Measurements from ENCODE around the gene MUSTN1. TPM values are rescaled to one million over a fixed set of nuclear protein-coding genes. Genes with fewer than 3 reads are reported as not detected.
A peak's percentile ranks its signal among the peaks of the same experiment; 100 is the strongest.

Gene MUSTN1
- total RNA-seq, 2 donors from 2014 or later = 1.3 TPM; not detected in 1

- Mint-ChIP-seq H3K36me3 (no peaks in the 10 kb centered on the region), H3K4me1 (ENCODE audit: low read depth in 2 of 2) (no peaks in the 10 kb centered on the region), H3K9me3 (no peaks in the 10 kb centered on the region), H3K4me3 (no peak overlapping the region), H3K27ac (no peak overlapping the region), H3K27me3 (no peaks in the 10 kb centered on the region)
- DNase-seq (ENCODE audit: low spot score) (no peak), ATAC-seq (peak in 1 of 2 donors; percentile 6)
Measured at GRCh38 chr3:52798376-52798977, 36.3 kb downstream of the MUSTN1 start.

GRCh38 chr3:52796411-52796810 lies 38.4 kb downstream of the MUSTN1 start:
- Mint-ChIP-seq H3K27me3 (no peaks in the 10 kb centered on the region), H3K9me3 (no peaks in the 10 kb centered on the region), H3K36me3 (no peaks in the 10 kb centered on the region), H3K27ac (no peak overlapping the region), H3K4me1 (ENCODE audit: low read depth in 2 of 2) (no peaks in the 10 kb centered on the region), H3K4me3 (no peak overlapping the region)
- no peak for DNase-seq (ENCODE audit: low spot score)
- no peak for ATAC-seq

GRCh38 chr3:52795298-52795900 lies 39.4 kb downstream of the MUSTN1 start:
- Mint-ChIP-seq H3K27me3 (no peaks in the 10 kb centered on the region), H3K4me1 (ENCODE audit: low read depth in 2 of 2) (no peaks in the 10 kb centered on the region), H3K27ac (no peak overlapping the region), H3K9me3 (no peaks in the 10 kb centered on the region), H3K4me3 (no peak overlapping the region), H3K36me3 (no peaks in the 10 kb centered on the region)
- ATAC-seq = no peak
- no peak for DNase-seq (ENCODE audit: low spot score)

GRCh38 chr3:52794612-52795099 lies 40.2 kb downstream of the MUSTN1 start, which contains the start of gene ITIH3:
ITIH3 (plus strand) TSS chr3:52794796; CDS start chr3:52794804, 8 bp downstream.
- Mint-ChIP-seq H3K9me3 (no peaks in the 10 kb centered on the region), H3K36me3 (no peaks in the 10 kb centered on the region), H3K27ac (no peak within 1 kb of the TSS), H3K4me1 (ENCODE audit: low read depth in 2 of 2) (no peaks in the 10 kb centered on the region), H3K27me3 (no peaks in the 10 kb centered on the region), H3K4me3 (no peak within 1 kb of the TSS)
- ATAC-seq (no peak), DNase-seq (ENCODE audit: low spot score) (no peak)

- no peaks in the 10 kb centered on the region for H3K27me3 Mint-ChIP-seq
- no peaks in the 10 kb centered on the region for H3K36me3 Mint-ChIP-seq
- DNase-seq (ENCODE audit: low spot score) = no peak
- no peak overlapping the region for H3K4me3 Mint-ChIP-seq
- no peaks in the 10 kb centered on the region for H3K4me1 Mint-ChIP-seq (ENCODE audit: low read depth in 2 of 2)
- H3K9me3 Mint-ChIP-seq = no peaks in the 10 kb centered on the region
- no peak overlapping the region for H3K27ac Mint-ChIP-seq
- no peak for ATAC-seq
Measured at GRCh38 chr3:52793702-52794611, 40.9 kb downstream of the MUSTN1 start.

GRCh38 chr3:52792961-52793695 lies 41.7 kb downstream of the MUSTN1 start:
- Mint-ChIP-seq H3K27ac (no peak overlapping the region), H3K27me3 (no peaks in the 10 kb centered on the region)

GRCh38 chr3:52792413-52792812 lies 42.4 kb downstream of the MUSTN1 start:
- Mint-ChIP-seq H3K36me3 (no peaks in the 10 kb centered on the region), H3K27me3 (no peaks in the 10 kb centered on the region), H3K4me1 (ENCODE audit: low read depth in 2 of 2) (no peaks in the 10 kb centered on the region), H3K4me3 (no peak overlapping the region), H3K27ac (no peak overlapping the region), H3K9me3 (no peaks in the 10 kb centered on the region)
- DNase-seq (ENCODE audit: low spot score) = no peak
- no peak for ATAC-seq

More at GRCh38 chr3:52792961-52793695, 41.7 kb downstream of the MUSTN1 start:
- no peak for DNase-seq (ENCODE audit: low spot score)
- Mint-ChIP-seq H3K9me3 (no peaks in the 10 kb centered on the region), H3K4me1 (ENCODE audit: low read depth in 2 of 2) (no peaks in the 10 kb centered on the region), H3K36me3 (no peaks in the 10 kb centered on the region), H3K4me3 (no peak overlapping the region)
- no peak for ATAC-seq

- DNase-seq (ENCODE audit: low spot score) (no peak), ATAC-seq (no peak)
- no peak overlapping the region for H3K27ac Mint-ChIP-seq
- H3K4me3 Mint-ChIP-seq = no peak overlapping the region
- no peaks in the 10 kb centered on the region for H3K4me1 Mint-ChIP-seq (ENCODE audit: low read depth in 2 of 2)
- no peaks in the 10 kb centered on the region for H3K36me3 Mint-ChIP-seq
- no peaks in the 10 kb centered on the region for H3K27me3 Mint-ChIP-seq
- no peaks in the 10 kb centered on the region for H3K9me3 Mint-ChIP-seq
Measured at GRCh38 chr3:52791928-52792327, 42.9 kb downstream of the MUSTN1 start.

GRCh38 chr3:52791366-52791765 lies 43.5 kb downstream of the MUSTN1 start:
- Mint-ChIP-seq H3K36me3 (no peaks in the 10 kb centered on the region), H3K4me3 (no peak overlapping the region), H3K27ac (no peak overlapping the region), H3K27me3 (no peaks in the 10 kb centered on the region), H3K9me3 (no peaks in the 10 kb centered on the region), H3K4me1 (ENCODE audit: low read depth in 2 of 2) (no peaks in the 10 kb centered on the region)
- DNase-seq (ENCODE audit: low spot score) (peak; percentile 32), ATAC-seq (no peak)

- ATAC-seq (no peak), DNase-seq (ENCODE audit: low spot score) (peak; percentile 49)
- no peaks in the 10 kb centered on the region for H3K27me3 Mint-ChIP-seq
- no peaks in the 10 kb centered on the region for H3K36me3 Mint-ChIP-seq
- no peaks in the 10 kb centered on the region for H3K9me3 Mint-ChIP-seq
- H3K4me3 Mint-ChIP-seq = no peak overlapping the region
- H3K4me1 Mint-ChIP-seq (ENCODE audit: low read depth in 2 of 2) = no peaks in the 10 kb centered on the region
- H3K27ac Mint-ChIP-seq = no peak overlapping the region
Measured at GRCh38 chr3:52790741-52791140, 44.1 kb downstream of the MUSTN1 start.

- Mint-ChIP-seq H3K27me3 (no peaks in the 10 kb centered on the region), H3K9me3 (no peaks in the 10 kb centered on the region), H3K4me1 (ENCODE audit: low read depth in 2 of 2) (no peaks in the 10 kb centered on the region), H3K27ac (no peak overlapping the region), H3K4me3 (no peak overlapping the region), H3K36me3 (no peaks in the 10 kb centered on the region)
- DNase-seq (ENCODE audit: low spot score) (peak; percentile 32), ATAC-seq (no peak)
Measured at GRCh38 chr3:52790337-52790736, 44.5 kb downstream of the MUSTN1 start.

- Mint-ChIP-seq H3K4me1 (ENCODE audit: low read depth in 2 of 2) (no peaks in the 10 kb centered on the region), H3K4me3 (no peak overlapping the region), H3K36me3 (no peaks in the 10 kb centered on the region), H3K9me3 (no peaks in the 10 kb centered on the region), H3K27me3 (no peaks in the 10 kb centered on the region), H3K27ac (no peak overlapping the region)
- ATAC-seq (no peak), DNase-seq (ENCODE audit: low spot score) (peak; percentile 34)
Measured at GRCh38 chr3:52789746-52790040, 45.1 kb downstream of the MUSTN1 start.

- Mint-ChIP-seq H3K27me3 (no peaks in the 10 kb centered on the region), H3K36me3 (no peaks in the 10 kb centered on the region), H3K27ac (no peak overlapping the region), H3K4me1 (ENCODE audit: low read depth in 2 of 2) (no peaks in the 10 kb centered on the region), H3K9me3 (no peaks in the 10 kb centered on the region), H3K4me3 (no peak overlapping the region)
- no peak for ATAC-seq
- peak; percentile 8 for DNase-seq (ENCODE audit: low spot score)
Measured at GRCh38 chr3:52788890-52789745, 45.7 kb downstream of the MUSTN1 start.
